ENCODE data around the gene ACLY. TPM values are rescaled to one million over a fixed set of nuclear protein-coding genes. Genes with fewer than 3 reads are reported as not detected.

ACLY gene
- polyA plus RNA-seq, 2 of the 4 experiments (the other 2 are of a cell fraction), result 355 to 376 TPM

DNA sequence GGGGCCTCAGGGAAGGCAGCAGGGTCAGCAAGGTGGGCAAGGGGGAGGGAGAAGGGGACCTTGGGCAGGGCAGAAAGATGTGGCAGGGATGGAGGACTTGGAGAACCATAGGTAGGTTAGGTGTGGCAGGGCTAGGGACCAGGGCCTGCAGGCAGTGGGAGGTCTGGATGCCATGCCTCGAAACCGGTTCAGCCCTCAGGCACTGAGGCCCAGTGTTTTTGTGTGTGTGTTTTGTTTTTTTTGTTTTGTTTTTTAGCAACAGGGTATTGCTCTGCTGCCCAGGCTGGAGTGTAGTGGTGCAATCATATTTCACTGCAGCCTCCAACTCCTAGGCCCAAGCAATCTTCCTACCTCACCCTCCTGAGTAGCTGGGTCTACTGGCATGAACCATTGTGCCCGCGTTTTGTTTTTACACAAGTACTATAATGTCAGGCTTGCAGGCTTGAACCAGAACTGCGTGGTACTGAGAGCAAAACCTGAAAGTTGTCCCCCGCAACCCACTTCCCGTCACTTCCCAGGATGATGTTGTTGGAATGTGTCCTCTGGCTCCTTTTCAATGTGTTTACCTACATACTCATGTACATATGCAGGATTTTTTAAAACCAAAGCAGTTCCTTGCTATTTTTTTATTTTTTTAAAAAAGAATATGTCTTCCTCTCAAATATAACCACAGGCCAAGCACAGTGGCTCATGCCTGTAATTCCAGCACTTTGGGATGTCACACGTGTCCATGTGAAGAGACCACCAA lies 24.0 kb upstream of the ACLY start:
- POLR2A ChIA-PET, result no interaction called here
- ATAC-seq, result no peak; a peak in 1 of 6 replicates
- no peak overlapping the region for H3K4me3 ChIP-seq
- WGBS (ENCODE audit: missing lambda C conversion rate), result 92% methylated on average over 8 of the region's 8 CpGs
- no peak overlapping the region for H3K4me2 ChIP-seq
- CTCF ChIA-PET, result interaction anchor here (0.6 to 15.4 kb wide), 4 partner anchors 9 to 17 kb away, joined by 3 to 204 read pairs (median 4); partner anchors contain the start of gene ODAD4
- H3K27ac ChIP-seq, result no peak overlapping the region
- H3K9me3 ChIP-seq, result no peaks in the 10 kb centered on the region
- no peak for DNase-seq (ENCODE audit: low read depth in 1 of 2, low spot score in 1 of 2)
- H3K4me1 ChIP-seq, result no peaks in the 10 kb centered on the region
- no peak for FAIRE-seq
- no peak for TF ChIP-seq NFE2L2 (conservative IDR thresholded peaks at IDR 0.05; ENCODE audit: low read length)
- TF ChIP-seq, protein P1, sequence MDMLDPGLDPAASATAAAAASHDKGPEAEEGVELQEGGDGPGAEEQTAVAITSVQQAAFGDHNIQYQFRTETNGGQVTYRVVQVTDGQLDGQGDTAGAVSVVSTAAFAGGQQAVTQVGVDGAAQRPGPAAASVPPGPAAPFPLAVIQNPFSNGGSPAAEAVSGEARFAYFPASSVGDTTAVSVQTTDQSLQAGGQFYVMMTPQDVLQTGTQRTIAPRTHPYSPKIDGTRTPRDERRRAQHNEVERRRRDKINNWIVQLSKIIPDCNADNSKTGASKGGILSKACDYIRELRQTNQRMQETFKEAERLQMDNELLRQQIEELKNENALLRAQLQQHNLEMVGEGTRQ (IDR thresholded peaks at IDR 0.05), result no peak
- TF ChIP-seq CHD4 (IDR thresholded peaks at IDR 0.05; ENCODE audit: borderline replicate concordance), result no peak
- TF ChIP-seq HEYL (CRISPR knock-in tag; IDR thresholded peaks at IDR 0.05), result no peak
- no peak for TF ChIP-seq MYC (IDR thresholded peaks at IDR 0.05; ENCODE audit: borderline replicate concordance, low read length)
- TF ChIP-seq HOXB13 (CRISPR knock-in tag; IDR thresholded peaks at IDR 0.05; ENCODE audit: low read depth), result no peak
- no peak for TF ChIP-seq POLR2AphosphoS2 (conservative IDR thresholded peaks at IDR 0.05; ENCODE audit: low read length)
- no peak for TF ChIP-seq EHF (CRISPR knock-in tag; IDR thresholded peaks at IDR 0.05)
- no peak for TF ChIP-seq EP300 (IDR thresholded peaks at IDR 0.05)
- TF ChIP-seq EHMT2 (IDR thresholded peaks at IDR 0.05; ENCODE audit: low read depth), result no peak
- no peak for TF ChIP-seq NR3C1 (IDR thresholded peaks at IDR 0.05)
- no peak for TF ChIP-seq HDAC2 (IDR thresholded peaks at IDR 0.05)
- no peak for TF ChIP-seq ZSCAN20 (CRISPR knock-in tag; IDR thresholded peaks at IDR 0.05)
- TF ChIP-seq, protein P2, sequence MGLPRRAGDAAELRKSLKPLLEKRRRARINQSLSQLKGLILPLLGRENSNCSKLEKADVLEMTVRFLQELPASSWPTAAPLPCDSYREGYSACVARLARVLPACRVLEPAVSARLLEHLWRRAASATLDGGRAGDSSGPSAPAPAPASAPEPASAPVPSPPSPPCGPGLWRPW (IDR thresholded peaks at IDR 0.05), result no peak
- no peak for TF ChIP-seq SREBF2 (IDR thresholded peaks at IDR 0.05)
- TF ChIP-seq GATA3 (IDR thresholded peaks at IDR 0.05; ENCODE audit: borderline replicate concordance), result no peak
- TF ChIP-seq JUN (IDR thresholded peaks at IDR 0.05), result no peak
- TF ChIP-seq CBX2 (IDR thresholded peaks at IDR 0.05; ENCODE audit: borderline replicate concordance, low read depth), result no peak
- TF ChIP-seq, protein P3, sequence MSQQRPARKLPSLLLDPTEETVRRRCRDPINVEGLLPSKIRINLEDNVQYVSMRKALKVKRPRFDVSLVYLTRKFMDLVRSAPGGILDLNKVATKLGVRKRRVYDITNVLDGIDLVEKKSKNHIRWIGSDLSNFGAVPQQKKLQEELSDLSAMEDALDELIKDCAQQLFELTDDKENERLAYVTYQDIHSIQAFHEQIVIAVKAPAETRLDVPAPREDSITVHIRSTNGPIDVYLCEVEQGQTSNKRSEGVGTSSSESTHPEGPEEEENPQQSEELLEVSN (IDR thresholded peaks at IDR 0.05; ENCODE audit: borderline replicate concordance, low read depth), result no peak

DNA sequence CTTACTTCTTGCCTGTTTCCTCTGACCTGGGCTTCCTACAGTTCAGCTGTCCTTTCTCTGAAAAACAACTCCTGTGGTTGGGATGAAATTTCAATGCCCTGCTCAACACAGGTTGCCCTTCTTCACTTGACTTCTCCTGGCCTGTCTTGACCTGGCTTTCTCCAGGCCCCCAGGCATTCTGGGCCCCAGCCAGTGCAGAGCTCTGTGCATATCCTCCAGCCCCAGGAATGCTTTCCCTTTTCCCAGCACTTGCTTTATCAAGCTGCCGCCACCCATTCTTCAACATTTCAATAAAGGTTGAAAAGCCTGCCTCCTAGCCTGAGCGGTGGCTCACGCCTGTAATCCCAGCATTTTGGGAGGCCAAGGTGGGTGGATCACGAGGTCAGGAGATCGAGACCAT lies 22.4 kb upstream of the ACLY start:
- Histone ChIP-seq H3K4me1 (no peaks in the 10 kb centered on the region), H3K27ac (no peak overlapping the region), H3K9me3 (no peaks in the 10 kb centered on the region), H3K4me2 (no peak overlapping the region), H3K4me3 (no peak overlapping the region)
- ChIA-PET POLR2A (no interaction called here), CTCF (interaction anchor here (1.3 to 15.4 kb wide), 3 partner anchors 11 to 19 kb away, joined by 4 to 204 read pairs (median 14); partner anchors contain the start of gene ODAD4)
- TF ChIP-seq FOSL2 (IDR thresholded peaks at IDR 0.05), result no peak
- no peak for TF ChIP-seq FOSL2 (CRISPR knock-in tag; IDR thresholded peaks at IDR 0.05)
- no peak for TF ChIP-seq RCOR1 (IDR thresholded peaks at IDR 0.05; ENCODE audit: low read depth, low read length)
- no peak for TF ChIP-seq CHD2 (IDR thresholded peaks at IDR 0.05; ENCODE audit: low read length, partially characterized antibody)
- no peak for TF ChIP-seq HEYL (CRISPR knock-in tag; IDR thresholded peaks at IDR 0.05)
- no peak for TF ChIP-seq KDM1A (IDR thresholded peaks at IDR 0.05; ENCODE audit: low read depth)
- TF ChIP-seq NR3C1 (IDR thresholded peaks at IDR 0.05), result no peak
- no peak for TF ChIP-seq HOXB5 (CRISPR knock-in tag; IDR thresholded peaks at IDR 0.05)
- TF ChIP-seq, protein P4, sequence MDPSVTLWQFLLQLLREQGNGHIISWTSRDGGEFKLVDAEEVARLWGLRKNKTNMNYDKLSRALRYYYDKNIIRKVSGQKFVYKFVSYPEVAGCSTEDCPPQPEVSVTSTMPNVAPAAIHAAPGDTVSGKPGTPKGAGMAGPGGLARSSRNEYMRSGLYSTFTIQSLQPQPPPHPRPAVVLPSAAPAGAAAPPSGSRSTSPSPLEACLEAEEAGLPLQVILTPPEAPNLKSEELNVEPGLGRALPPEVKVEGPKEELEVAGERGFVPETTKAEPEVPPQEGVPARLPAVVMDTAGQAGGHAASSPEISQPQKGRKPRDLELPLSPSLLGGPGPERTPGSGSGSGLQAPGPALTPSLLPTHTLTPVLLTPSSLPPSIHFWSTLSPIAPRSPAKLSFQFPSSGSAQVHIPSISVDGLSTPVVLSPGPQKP (IDR thresholded peaks at IDR 0.05; ENCODE audit: low read depth, low read length), result no peak
- TF ChIP-seq, protein P5, sequence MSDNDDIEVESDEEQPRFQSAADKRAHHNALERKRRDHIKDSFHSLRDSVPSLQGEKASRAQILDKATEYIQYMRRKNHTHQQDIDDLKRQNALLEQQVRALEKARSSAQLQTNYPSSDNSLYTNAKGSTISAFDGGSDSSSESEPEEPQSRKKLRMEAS (IDR thresholded peaks at IDR 0.05), result no peak
- no peak for TF ChIP-seq HOXA7 (CRISPR knock-in tag; IDR thresholded peaks at IDR 0.05)
- no peak for TF ChIP-seq FOXS1 (CRISPR knock-in tag; IDR thresholded peaks at IDR 0.05)
- TF ChIP-seq HDAC2 (IDR thresholded peaks at IDR 0.05), result no peak
- no peak for TF ChIP-seq POLR2A (IDR thresholded peaks at IDR 0.05; ENCODE audit: low read length)
- TF ChIP-seq RARB (CRISPR knock-in tag; IDR thresholded peaks at IDR 0.05), result no peak
- no peak for TF ChIP-seq ESRRA (IDR thresholded peaks at IDR 0.05; ENCODE audit: borderline replicate concordance, low read length)
- no peak for TF ChIP-seq CHD4 (IDR thresholded peaks at IDR 0.05; ENCODE audit: borderline replicate concordance)
- 73% methylated on average over 5 of the region's 5 CpGs for WGBS (ENCODE audit: missing lambda C conversion rate)
- ATAC-seq (no peak), FAIRE-seq (no peak), DNase-seq (ENCODE audit: low read depth in 1 of 2, low spot score in 1 of 2) (no peak)
